Measurements from ENCODE around the gene RNASEH1. TPM values are rescaled to one million over a fixed set of nuclear protein-coding genes. Genes with fewer than 3 reads are reported as not detected.

The RNASEH1 gene, protein sequence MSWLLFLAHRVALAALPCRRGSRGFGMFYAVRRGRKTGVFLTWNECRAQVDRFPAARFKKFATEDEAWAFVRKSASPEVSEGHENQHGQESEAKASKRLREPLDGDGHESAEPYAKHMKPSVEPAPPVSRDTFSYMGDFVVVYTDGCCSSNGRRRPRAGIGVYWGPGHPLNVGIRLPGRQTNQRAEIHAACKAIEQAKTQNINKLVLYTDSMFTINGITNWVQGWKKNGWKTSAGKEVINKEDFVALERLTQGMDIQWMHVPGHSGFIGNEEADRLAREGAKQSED
- 26.0 and 27.5 TPM in 2 replicates for total RNA-seq

DNA sequence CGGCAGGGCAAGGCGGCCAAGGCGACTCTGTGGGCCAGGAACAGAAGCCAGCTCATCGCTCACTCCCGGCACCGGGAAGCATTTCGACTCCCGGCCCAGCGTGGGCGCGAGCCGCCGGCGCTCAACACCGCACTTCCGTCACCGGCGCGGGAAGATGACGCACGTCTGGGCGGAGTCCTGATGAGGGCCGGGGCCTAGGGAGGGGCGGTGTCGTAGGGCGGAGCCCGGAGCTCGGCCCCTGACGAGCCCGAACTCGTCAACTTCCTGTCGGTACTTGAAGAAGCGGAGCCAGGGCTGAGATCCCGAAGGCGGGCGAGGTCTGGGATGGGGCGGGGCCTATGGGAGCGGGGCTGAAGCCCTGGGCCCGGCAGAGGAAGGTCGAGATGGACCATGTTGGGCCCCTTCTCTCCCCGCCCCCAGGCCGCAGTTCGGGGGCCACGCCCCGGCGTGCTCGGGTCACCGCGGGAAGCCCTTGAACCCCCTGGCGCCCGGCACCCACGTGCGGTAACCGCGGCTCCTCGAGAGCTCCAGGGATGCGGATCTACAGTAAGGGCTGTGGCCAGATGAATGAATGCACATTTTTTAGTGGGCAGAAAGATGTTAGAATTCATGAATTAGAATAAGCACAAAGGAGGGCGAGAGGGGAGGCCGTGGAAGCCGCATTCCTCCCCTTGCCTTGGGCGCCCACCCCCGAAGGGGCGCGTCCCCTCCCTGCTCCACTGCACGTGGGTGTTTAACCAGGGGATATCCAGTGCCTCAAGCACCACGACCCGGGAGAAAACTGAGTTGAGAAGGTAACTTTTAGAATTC is at the start of gene RNASEH1:
RNASEH1 (minus strand) TSS at position 129 of the 810 bp plus-strand sequence; CDS start at position 56, 73 bp downstream.

DNA sequence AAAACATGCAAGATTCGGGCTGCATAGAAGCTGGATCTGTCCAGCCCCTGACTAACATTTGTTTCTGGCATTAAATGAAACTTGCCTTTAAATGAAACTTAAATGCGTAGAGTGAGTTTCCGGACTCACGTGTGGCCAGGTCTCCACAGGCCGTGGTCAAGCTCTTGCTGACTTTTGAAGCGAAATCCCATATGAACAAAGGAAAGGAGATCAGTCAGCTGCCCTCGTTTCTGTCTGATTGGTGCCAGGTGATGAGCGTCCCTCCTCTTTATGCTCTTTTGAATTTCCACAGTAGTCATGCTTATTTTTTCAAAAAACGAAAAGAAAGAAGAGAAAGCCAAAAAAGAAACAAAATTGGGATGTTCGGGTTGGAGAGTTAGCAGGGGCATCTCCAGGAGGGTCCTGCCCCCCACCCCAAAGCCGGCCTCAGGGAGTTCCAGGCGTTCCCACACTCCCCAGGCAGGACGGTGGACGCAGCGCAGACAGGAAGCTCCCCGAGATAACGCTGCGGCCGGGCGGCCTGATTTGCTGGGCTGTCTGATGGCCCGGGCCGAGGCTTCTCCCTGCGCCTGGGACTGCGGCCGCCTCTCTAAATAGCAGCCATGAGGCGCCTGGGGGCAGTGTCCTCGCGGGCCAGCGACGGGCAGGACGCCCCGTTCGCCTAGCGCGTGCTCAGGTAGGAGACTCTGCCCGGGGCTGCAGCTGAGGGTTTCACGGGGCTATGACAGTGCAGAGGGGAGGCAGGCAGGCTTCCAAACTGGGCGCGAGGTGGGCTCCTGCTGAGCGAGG is 36.6 kb upstream of the RNASEH1 start, which contains the start of gene COLEC11:
COLEC11 (plus strand) TSS at position 620 of the 789 bp plus-strand sequence. CDS start 9,229 bp downstream, outside the sequence.

DNA sequence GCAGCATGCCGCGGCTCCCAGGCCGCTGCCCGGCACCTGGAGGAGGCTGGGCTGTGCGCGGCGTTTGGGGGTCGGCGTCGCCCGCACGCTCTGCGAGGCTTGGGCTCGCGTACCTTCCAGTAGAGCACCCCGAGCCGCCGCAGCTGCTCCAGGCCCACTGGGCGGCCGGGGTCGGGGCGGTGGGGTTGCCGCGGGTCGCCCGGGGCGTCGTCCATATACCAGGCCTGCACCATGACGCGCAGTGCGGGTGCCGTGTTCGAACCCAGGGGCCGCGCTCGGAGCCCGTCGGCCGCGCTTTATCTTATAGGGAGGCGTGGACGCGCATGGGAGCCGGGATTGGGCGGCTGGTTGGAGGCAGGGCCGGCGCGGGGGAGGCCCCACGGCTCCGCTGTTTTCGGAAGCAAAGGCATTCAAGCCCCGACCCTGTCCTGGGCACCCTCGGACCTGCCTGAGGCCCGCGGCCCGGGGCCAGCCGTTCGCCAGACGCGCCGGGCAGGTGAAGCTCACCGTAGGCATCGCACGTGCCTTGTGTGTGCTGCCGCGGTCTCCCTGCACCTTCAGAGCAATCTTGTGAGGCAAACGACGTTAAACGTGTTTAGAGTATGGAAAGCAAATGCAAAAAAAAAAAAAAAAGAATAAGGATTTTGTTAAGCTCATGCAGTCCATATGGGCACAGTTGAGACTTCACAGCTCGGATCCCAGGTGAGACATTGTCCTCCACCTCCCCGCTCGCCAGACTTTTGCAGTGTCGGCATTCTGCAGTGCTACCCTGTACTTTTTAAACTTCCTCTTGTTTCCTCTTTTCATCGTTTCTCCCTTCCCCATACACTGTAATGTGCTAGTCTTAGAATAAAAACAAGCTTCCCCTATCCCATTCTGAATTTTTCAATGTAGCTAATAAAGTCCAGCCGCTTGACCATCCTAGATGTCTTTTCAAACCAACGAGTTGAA is 38.6 kb downstream of the RNASEH1 start, which contains the start of gene ADI1:
ADI1 (minus strand) TSS at position 277 of the 951 bp plus-strand sequence; CDS start at position 233, 44 bp downstream.

Other genes with a start within 250 kb of the RNASEH1 start
- 22.5 and 25.0 TPM in 2 replicates for gene EIPR1, start 180.5 kb downstream of the RNASEH1 start, total RNA-seq
- gene TRAPPC12, start 178.6 kb downstream of the RNASEH1 start, total RNA-seq = 35.4 and 39.3 TPM in 2 replicates
- 59.2 and 61.3 TPM in 2 replicates for gene ADI1, start 38.8 kb downstream of the RNASEH1 start, total RNA-seq
- 1,998 and 2,015 TPM in 2 replicates for gene RPS7, start 16.9 kb upstream of the RNASEH1 start, total RNA-seq
- 0.43 and 0.65 TPM in 2 replicates for gene COLEC11, start 36.8 kb upstream of the RNASEH1 start, total RNA-seq
- gene ALLC, start 99.9 kb upstream of the RNASEH1 start, total RNA-seq = not detected in 2 replicates
- not detected in 2 replicates for gene DCDC2C, start 145.2 kb upstream of the RNASEH1 start, total RNA-seq